Measurements from ENCODE around the gene UMODL1.
"Not testable (repeated sequence)": the region's sequence is repeated elsewhere in the genome, so short reads cannot be mapped to it uniquely, and the experiment has no call there.

The UMODL1 gene

DNA sequence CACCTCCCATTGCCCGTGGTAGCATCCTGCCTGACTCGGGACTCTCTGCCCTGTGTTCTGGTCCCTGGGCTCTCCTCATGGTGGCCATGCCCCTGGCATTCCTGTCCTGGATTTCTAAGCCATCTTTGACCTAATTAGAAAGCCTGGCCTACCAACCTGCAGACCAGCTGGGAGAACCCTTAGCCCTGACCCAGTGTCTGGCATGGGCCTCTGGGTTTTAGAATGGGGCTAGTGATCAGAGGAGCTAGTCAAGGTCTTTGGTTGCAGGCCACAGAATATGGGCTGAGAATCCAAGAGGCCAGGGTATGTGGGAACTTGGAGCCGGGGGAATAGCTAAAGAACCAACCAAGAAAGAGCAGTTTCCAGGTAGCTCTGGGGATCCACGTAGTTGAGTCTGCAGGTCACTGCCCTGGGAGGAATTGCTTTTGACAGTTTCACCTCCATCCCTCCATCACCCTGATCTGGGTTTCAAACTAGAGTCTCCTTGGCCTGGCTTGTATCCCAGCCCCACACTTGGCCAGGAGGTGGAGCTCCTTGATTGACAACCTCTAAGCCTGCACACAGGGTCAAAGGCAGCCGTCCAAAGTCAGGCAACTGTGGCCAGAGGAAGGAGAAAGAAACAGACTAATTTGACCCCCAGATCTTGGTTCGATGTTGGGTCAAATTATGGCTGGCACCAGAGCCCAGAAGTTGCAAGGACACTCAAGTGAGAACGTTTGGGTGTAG is 93.1 kb downstream of the UMODL1 start:
- DNase-seq (ENCODE audit: low spot score): no peak

DNA sequence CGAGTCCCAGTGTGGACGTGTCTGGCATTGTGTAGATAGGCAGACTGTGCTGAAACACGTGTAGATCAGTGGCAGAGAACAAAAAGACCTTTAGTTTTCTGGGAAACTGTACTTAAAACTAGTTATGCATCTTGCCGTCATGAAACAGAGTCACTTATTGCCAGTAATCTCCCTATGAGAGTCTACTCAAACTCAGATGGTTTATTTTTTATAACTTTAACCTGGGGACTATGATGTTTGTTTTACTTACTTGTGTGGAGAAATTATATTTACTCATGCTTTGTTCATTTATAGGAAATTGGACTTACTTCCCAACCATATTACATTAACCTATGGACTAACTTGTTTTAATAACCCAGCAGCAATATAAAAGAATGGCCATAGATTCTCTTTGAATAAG is 93.7 kb downstream of the UMODL1 start:
- DNase-seq (ENCODE audit: low spot score): no peak

DNA sequence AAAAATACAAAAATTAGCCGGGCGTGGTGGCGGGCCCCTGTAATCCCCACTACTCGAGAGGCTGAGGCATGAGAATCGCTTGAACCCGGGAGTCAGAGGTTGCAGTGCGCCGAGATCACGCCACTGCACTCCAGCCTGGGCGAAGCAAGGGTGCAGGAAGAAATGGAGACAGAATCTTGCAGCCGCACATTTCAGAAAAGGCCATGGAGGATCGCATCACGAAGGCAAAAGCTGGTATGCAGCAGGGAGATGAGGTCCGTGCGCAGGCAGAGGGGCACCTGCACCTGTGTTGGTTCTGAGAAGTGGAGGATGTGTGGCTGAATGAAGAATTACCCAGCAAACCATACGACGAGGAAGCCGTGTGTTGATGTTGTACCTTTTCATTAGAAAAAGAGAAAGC is 94.8 kb downstream of the UMODL1 start:
- DNase-seq (ENCODE audit: low spot score): no peak

DNA sequence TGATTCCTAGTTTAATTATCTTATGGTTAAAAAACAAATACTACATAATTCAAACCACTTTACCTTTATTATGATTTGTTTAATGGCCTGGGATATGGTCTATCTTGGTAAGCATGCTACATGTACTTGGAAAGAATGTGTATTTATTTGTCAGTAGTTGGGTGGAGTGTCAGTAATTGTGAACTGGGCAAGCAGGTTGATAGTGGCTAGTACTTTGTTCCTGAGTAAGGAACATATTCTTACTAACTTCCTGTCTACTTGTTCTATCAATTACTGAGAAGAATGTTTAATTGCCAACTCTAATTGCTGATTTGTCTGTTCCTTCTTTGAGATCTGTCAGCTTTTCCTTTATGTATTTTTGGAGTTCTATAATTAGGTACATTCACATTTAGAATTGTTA is 98.6 kb downstream of the UMODL1 start:
- no peak for DNase-seq (ENCODE audit: low spot score)

DNA sequence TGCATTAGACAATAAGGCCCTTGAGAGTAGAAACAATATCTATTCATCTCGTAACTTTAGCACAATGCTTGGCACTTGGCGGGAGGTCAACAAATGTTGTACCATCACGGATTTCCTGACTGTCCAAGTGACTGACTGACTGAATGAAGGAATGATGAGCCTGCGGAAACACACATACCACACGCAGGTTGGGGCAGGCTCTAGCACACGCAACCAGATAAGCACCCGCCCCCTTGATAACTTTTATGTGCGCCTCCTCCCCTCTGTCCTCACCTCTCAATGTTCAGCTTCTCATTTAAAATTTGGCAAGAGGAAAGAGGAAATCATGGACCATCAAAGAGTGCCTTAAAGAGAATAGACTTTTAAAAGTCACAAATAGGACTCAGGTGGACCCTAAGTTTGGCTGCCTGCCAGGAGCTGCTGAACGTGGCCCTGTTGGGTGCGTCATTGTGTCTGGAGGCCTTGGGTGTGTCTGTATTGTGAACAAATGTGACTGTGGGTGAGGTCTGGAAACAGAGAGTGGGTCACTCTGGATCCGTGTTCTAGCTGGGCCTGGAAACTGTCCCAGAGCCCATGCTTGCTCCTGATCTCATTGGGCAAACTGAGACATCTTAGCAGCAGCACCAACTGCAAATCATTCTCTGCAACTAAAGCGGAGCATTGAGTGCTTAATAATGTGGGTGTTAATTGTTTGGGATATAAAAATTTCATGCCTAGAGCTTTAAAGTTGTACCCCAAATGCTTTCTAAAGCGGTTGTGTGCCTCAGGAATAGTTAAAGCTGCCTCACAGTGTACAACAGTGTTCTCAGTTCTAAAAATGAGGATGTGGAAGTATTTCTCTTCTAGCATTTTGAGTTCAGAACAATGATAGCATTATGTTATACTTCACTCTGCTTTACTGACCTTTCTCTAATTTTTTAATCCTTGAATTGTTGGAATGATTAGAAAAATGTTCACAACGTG is 100.3 kb downstream of the UMODL1 start:
- DNase-seq (ENCODE audit: low spot score): no peak

DNA sequence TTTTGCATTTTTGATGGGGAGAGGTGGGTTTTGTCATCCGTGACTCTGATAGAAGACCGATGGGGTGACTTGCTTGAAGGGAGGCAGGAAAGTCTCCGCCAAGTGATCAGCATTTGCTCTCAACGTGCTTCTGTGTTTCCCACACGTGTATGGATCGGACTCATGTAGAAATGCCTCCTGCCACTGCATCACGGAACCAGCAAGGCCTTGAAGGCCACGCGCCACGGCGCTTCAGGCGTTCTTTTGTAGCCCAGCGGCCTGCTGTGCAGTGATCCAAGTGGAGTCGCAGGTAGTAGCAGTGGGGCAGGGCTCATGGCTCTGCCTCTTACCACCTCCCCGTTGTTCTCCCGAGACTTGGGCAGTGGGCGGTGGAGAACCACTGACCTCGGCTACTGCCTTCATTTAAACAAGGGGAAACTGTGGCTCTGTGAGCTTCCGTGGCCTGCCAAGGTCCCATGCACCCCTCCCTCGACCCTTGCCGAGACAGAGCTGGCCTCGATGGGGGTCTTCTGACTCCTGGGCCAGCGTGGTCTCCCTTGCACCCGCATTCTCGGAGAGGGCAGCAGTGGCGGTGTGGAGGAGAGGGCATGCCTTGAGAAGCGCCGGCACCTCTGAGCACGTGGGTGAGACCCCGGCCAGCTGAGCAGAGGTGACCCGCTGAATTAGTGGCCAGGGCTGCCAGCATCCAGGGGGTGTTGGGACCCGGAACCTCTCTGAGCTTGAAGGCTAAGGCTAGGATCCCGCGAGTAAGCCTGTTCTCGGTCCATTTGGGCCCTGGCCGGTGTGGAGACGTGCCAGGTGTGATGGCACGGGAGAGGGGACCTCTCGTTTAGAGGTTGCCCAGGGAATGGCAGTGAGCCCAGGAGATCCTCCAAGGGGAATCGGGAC is 101.7 kb downstream of the UMODL1 start:
- DNase-seq (ENCODE audit: low spot score): no peak

DNA sequence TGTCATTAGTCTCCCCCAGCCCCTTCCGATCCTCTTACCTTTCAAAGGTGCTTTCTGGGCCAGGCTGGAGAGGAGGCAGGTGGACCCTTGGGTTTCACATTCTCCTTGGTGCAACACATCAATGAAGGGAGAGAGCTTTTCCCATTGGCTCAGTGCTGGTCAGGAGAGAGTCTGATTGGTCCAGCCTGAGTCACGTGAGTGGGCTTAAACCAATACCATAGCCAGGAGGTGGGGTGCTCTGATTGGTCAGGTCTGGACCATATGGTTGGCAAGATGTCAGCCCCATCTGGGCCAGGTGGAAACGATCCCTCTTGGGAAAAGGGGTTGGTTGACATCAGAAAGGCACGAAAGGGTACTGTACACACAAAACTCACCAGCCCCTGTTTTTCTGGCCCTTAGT is 103.1 kb downstream of the UMODL1 start:
- no peak for DNase-seq (ENCODE audit: low spot score)

DNA sequence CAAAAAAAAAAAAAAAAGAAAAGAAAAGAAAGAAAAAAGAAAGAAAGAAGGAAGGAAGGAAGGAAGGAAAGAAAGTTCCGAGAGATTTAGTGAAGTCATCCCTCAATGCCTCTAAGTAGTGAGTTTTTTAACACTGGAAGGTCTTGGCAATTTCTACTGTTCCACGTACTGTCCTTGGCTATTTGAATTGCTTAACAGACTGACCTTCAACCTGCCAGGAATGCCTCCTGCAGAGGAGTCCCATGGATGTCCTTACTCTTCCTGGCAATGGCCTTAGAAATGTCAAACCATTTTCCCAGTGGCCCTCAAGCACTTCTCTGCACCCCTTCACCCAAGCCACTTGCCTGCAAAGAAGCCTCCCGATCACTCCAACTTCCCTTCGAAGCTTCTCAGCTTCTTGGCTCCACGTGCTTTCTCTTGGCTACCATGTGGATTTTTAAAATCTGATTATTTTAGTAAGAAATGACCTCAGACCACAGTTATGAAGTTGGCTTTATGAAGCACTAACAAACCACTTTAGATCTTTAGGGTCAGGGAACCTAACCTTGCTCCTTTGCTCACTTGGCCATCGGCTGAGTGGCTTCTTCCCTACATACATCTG is 104.1 kb downstream of the UMODL1 start:
- no peak for DNase-seq (ENCODE audit: low spot score)

DNA sequence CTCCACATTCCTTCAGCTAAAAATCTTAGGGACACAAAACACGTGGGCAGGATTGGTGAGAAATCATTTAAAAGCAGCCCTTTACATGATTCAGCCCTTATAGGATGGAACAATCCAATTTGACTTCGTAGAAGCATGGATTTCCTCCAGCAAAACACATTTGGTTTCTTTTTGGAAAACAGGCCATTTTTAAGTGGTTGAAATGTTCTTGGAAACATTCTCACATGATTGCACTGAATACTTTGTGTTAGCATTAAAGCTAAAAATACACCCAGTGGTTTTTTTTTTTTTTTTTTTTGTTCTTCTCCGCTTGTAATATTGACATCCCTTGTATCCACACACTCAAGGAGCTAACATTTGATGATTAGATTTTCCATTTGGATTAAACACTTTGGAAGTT is 105.7 kb downstream of the UMODL1 start:
- no peak for DNase-seq (ENCODE audit: low spot score)

DNA sequence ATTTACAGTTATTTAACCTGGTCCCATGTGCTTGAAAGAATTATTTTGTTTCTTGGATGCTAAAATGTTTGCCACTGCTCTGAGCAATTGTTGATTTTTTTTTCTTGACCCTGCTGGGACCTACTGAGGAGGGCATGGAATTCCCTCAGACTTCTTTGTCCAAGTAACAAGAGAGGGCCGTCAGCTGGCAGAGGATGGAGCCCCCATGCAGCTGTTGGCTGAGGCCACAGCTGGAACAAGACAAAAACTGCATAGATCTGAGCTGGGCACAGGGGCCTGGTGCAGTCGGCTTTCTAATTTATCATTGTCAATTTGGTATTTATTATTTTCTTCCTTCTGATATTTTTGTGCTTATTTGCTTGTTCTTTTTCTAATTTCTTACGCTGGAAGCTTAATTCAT is 108.2 kb downstream of the UMODL1 start:
- DNase-seq (ENCODE audit: low spot score): no peak

DNA sequence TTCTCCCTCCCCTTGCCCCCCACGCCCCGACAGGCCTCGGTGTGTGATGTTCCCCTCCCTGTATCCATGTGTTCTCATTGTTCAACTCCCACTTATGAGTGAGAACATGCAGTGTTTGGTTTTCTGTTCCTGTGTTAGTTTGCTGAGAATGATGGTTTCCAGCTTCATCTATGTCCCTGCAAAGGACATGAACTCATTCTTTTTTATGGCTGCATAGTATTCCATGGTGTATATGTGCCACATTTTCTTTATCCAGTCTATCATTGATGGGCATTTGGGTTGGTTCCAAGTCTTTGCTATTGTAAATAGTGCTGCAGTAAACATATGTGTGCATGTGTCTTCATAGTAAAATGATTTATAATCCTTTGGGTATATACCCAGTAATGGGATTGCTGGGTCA is 108.9 kb downstream of the UMODL1 start:
- not testable (repeated sequence) for DNase-seq (ENCODE audit: low spot score)

DNA sequence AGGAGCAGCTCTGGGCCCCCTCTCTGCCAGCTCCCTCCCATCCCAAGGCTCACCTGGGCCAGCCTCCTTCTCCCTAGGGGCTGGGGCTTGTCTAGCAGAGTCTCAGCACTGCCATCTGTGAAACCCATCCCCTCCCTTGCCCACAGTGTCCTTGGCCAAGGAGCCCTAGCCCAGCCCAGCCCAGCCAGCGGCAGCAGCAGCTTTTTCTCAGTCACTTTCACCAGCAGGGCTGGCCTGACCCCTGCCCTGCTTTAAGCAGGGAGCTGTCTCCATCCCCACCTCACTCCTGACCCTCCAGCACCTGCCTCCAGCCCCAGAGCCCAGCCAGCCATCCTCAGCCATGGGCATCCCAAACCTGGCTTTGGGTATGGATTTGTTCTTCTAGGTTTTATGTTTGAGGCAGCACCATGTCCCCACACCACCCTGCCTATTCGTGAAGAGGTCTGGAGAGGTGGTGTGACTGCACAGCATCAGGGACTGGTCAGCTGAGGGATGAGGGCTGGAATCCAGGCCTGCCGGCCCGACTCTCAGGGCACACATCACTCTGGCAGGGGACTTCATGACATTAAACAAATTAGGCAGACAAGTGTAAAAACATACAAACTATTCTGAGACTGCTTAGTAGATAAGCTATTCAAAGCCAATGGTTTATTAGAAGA is 111.7 kb downstream of the UMODL1 start:
- DNase-seq (ENCODE audit: low spot score): no peak

DNA sequence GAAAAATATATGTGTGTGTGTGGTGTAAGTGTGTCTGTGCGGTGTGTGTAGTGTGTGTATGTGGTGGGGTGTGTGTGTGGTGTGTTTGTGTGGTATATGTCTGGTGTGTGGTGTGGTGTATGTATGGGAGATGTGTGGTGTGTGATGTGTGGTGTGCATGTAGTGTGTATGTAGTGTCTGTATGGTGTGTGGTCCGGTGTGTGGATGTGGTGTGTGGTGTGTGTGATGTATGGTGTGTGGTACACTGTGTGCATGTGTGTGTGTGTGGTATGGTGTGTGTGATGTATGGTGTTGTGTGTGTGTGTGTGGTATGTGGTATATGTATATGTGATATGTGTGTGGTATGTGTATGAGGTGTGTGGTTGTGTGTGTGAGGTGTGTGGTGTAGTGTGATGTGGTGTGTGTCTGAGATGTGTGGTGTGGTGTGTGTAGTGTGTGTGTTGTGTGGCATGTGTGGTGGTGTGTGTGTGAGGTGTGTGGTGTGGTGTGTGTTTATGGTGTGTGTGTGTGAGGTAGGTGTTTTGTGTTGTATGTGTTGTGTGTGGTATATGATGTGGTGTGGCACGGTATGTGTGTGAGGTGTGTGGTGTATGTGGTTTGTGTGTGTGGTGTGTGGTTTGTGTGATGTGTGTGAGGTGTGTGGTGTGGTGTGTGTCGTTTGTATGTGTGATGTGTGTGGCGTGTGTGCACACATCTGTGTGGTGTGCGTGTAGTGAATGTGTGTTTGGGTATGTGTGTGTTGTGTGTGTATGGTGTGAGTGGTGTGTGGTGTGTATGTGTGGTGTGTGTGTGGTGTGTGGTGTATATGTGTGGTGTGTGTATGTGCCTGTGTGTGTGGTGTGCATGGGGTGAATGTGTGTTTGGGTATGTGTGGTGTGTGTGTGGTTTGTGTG is 112.5 kb downstream of the UMODL1 start:
- DNase-seq (ENCODE audit: low spot score): no peak

DNA sequence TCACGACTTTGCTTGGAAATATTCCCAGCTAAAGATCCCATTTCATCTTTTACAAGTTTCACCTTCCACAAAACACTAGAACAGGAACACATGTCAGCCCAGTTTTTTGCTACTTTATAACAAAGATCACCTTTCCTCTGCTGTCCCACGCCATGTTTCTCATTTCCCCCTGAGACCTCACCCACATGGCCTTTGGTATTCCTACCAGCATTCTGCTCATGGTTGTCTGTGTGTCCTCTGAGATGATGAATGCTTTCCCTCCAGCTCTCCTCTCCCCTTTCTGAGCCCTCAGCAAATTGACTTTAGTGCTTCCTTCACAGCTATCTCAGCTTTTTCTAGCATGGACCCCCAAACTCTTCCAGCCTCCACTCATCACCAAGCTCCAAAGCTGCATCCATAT is 115.5 kb downstream of the UMODL1 start:
- DNase-seq (ENCODE audit: low spot score): no peak

DNA sequence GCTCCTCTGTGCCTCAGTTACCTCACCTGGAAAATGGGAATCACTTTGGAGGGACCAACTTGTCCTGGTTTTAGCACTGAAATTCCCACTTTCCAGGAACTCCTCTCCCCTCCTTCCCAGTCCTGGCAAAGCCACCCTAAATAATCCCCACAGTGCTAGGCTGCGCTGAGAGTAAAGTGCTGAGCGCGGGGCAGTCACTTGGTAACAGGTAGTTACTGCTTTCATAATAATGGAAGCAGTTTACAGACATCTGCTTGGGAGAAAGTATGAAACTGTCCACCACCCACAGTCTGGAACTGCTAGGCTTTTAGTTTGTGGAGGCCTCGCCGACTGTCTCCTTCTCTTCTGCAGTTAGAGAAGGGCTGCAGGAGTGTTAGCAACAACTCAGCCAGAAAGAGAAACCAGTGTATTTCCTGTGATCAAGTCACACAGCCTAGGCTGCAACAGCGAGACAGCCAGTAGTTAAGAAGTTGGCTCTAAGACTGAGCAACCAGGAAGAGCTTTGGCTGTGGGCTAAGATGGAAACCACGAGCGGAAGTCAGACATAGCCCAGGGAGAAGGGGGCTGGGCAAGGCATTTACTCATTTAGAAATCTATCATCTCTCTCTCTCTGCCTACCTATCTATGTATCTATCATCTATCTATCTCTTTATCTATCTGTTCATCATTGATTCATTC is 117.0 kb downstream of the UMODL1 start:
- DNase-seq (ENCODE audit: low spot score): no peak

DNA sequence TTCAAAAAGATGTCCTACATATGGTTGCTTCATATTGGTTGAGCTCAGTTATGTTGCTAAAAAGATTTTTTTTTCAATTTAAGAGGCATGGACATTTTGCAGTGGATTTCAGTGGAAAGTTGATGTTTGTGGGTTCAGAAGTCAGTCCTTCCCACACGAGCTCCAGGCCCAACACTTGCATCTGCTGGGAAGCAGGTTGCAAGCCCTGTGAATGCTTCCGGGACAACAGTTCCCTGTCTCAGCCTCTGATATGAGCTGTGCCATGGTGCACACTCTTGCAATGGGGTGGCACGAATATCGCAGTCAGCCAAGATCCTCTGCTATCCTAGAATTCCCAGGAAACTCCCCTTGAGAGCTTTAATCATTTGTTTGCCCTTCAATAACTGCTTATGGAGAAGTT is 117.5 kb downstream of the UMODL1 start:
- no peak for DNase-seq (ENCODE audit: low spot score)

DNA sequence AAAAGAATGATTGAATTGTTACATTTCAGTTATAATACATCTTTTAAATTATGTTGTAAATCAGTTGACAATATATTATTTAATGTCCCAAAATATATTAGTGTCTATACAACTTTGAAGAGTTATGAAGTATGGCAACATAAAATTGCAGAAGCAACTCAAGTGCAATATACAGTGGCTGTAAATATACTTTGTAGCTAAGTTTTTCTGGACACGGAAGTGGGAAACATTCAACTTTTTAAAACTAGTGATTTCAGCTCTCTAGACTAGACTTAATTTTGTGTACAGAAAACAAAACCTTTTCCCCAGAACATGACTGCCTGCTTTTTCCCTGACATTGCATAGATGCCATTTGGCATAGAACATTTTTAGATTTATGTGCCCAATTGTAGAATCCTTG is 118.3 kb downstream of the UMODL1 start:
- DNase-seq (ENCODE audit: low spot score): no peak

DNA sequence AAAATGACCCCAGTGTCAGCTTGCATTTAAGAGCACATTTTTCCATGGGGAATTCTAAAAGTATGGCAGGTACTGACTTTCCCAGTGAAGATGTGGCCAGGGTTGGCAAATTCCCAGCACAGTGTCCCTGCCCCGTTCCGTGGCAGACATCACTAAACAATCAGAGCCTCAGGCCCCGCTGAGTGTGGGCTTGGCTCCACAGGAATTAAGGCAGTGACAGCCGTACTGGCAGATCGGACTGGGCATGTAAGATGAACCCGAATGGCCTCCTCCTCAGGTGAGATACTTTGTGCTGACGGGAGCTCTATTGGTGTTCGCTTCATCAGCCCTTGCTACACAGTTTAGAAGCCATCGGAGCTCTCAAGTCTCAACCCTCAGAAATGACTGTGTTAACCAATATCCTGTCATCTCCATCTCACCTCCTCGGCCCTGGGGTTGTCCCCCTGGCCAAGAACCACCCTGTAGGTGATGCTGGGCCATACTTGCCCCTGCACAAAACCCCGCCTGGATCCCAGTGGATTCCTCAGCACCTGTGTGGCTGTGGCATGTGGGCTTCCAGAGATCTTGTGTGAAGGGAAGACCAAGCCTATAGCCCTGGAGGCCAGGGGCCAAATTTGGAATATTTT is 118.9 kb downstream of the UMODL1 start:
- DNase-seq (ENCODE audit: low spot score): no peak

DNA sequence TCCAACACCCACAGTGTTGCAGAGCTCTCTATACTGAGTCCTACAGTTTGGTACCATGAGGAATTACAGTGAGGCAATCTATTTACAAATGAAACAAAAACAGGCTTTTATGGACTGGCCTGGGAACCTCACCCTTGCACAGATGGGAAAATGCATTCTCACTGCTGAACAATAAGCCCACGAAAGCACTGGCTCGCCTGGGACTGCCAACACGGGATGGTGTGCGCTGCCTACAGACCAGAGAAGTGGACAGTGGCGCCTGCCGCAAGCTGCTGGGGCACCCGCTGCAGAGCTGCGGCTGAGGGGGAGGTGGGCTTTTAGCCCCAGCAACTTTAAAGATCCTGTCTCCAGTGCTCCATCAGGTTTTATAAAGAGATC is 119.4 kb downstream of the UMODL1 start:
- no peak for DNase-seq (ENCODE audit: low spot score)
